Panc1 (cell line): ENCODE measurements around the gene CCRL2. TPM values are rescaled to one million over a fixed set of nuclear protein-coding genes. Genes with fewer than 3 reads are reported as not detected.

Source experiments
- ATAC-seq: fragments of 200-7000 bp; cut with Tn5 transposase; 2 replicates; pipeline ENCODE4 v1.9.1; 2020; ENCODE audit warnings: mild to moderate bottlenecking, moderate library complexity
- BruUV-seq: library from RNA; stranded (reverse); fragments of 400-500 nt; replicated peaks from 2 replicates; lab custom pipeline; 2021; lab: Mats Ljungman, UMichigan
- CTCF ChIA-PET: fragments of 300-600 bp; sonication (Branson Sonifier 250); formaldehyde crosslinking; loops from one replicate; lab custom pipeline; 2022; ENCODE audit warnings: antibody characterized with exemption; lab: Charles Lee
- POLR2A ChIA-PET: fragments of 300-600 bp; sonication (Branson Sonifier 250); formaldehyde crosslinking; loops from one replicate; lab custom pipeline; 2022; ENCODE audit warnings: antibody characterized with exemption; lab: Charles Lee
- DNase-seq: peaks from one replicate; pipeline ENCODE4 v3.0.0-alpha.2; 2010; ENCODE audit warnings: low read depth, low spot score
- H3K27ac ChIP-seq: 2 replicates; pipeline ENCODE4 v1.5.1; 2011; ENCODE audit warnings: mild to moderate bottlenecking, low read length, inconsistent platforms
- H3K27me3 ChIP-seq: fragments of 200-500 bp; sonication (Bioruptor generic); 2 replicates; pipeline ENCODE4 v1.6.0; 2014; ENCODE audit warnings: low read length, inconsistent platforms; ENCODE audit not compliant: control insufficient read depth, insufficient read depth
- H3K36me3 ChIP-seq: fragments of 200-500 bp; sonication (Bioruptor generic); 2 replicates; pipeline ENCODE4 v1.5.1; 2014; ENCODE audit warnings: inconsistent platforms, mild to moderate bottlenecking, low read length, moderate library complexity; ENCODE audit not compliant: control insufficient read depth, insufficient read depth
- H3K4me1 ChIP-seq: 2 replicates; pipeline ENCODE4 v1.5.1; 2011; ENCODE audit warnings: inconsistent platforms, mild to moderate bottlenecking, low read length, moderate library complexity; ENCODE audit not compliant: control insufficient read depth, insufficient read depth
- H3K4me3 ChIP-seq, 2 experiments: 2 replicates each; pipeline ENCODE4 v1.5.1; 2011 to 2012; ENCODE audit warnings: low read depth in 2 of 2, low read length in 2 of 2, mild to moderate bottlenecking in 2 of 2, inconsistent platforms in 1 of 2, moderate library complexity in 1 of 2
- H3K9me3 ChIP-seq: fragments of 200-500 bp; sonication (Bioruptor generic); 2 replicates; pipeline ENCODE4 v1.5.1; 2014; ENCODE audit warnings: low read depth, mild to moderate bottlenecking, inconsistent platforms, low read length, moderate library complexity; ENCODE audit not compliant: control insufficient read depth, insufficient read depth
- CTCF ChIP-seq: fragments of 450-650 bp; IDR thresholded peaks from 2 replicates; pipeline ENCODE4 v1.5.1; 2017; ENCODE audit warnings: mild to moderate bottlenecking
- POLR2AphosphoS5 ChIP-seq: IDR thresholded peaks from 2 replicates; pipeline ENCODE4 v1.6.1; 2012; ENCODE audit warnings: mild to moderate bottlenecking, low read depth, low read length, moderate library complexity
- REST ChIP-seq, 2 experiments: IDR thresholded peaks; 2 replicates each; pipeline ENCODE4 v1.6.1; 2011 to 2012; ENCODE audit warnings: low read depth in 2 of 2, control low read depth in 1 of 2, low read length in 1 of 2, mild to moderate bottlenecking in 1 of 2, moderate library complexity in 1 of 2; ENCODE audit not compliant: insufficient read depth in 1 of 2
- SIN3A ChIP-seq: IDR thresholded peaks from 2 replicates; pipeline ENCODE4 v1.6.1; 2012; ENCODE audit warnings: low read depth, mild to moderate bottlenecking, low read length, moderate library complexity, borderline replicate concordance; ENCODE audit not compliant: insufficient read depth
- TCF7L2 ChIP-seq: IDR thresholded peaks from 2 replicates; pipeline ENCODE4 v1.6.1; 2011; ENCODE audit warnings: mild to moderate bottlenecking, low read depth, low read length, inconsistent platforms
- in situ Hi-C: cut with HindIII; loops from 2 replicates; pipeline ENCODE4 v1.10.0; 2016; ENCODE audit warnings: low sequenced_read_pairs, low pct_unique_long_range_greater_than_20kb
- intact Hi-C: fragments of 100-400 bp; cut with micrococcal nuclease; formaldehyde crosslinking; loops from one replicate; pipeline ENCODE4 v1.10.0; 2022; ENCODE audit not compliant: unreplicated experiment
- total RNA-seq: library from RNA; stranded (reverse); gene quantifications from one replicate; pipeline ENCODE4 v1.2.1, GENCODE V29; 2021; ENCODE audit not compliant: unreplicated experiment

The CCRL2 gene
- total RNA-seq, 1 experiment from 2014 or later = not detected

GRCh38 chr3:46369675-46370132 is 37.4 kb upstream of the CCRL2 start:
- no peak for DNase-seq
- no peak overlapping the region for H3K4me3 ChIP-seq
- no peaks in the 10 kb centered on the region for H3K36me3 ChIP-seq
- no peaks in the 10 kb centered on the region for H3K4me1 ChIP-seq
- no peaks in the 10 kb centered on the region; the same call in 1 of the 2 replicates for H3K27me3 ChIP-seq
- no peak overlapping the region for H3K27ac ChIP-seq
- intact Hi-C loops = loop anchor here (10.0 kb wide), 2 partner anchors 285 to 435 kb away; no protein-coding TSS in a partner anchor
- BruUV-seq = no TSS peak
- ChIA-PET CTCF (no interaction called here), POLR2A (no interaction called here)
- in situ Hi-C loops = no loop called here
- H3K9me3 ChIP-seq = no peaks in the 10 kb centered on the region
- ATAC-seq = no peak
- TF ChIP-seq CTCF (no peak), TCF7L2 (no peak), REST (IDR thresholded peaks at IDR 0.05; ENCODE audit: insufficient read depth in 1 of 2, low read depth in 2 of 2, low read length in 1 of 2) (no peak), POLR2AphosphoS5 (no peak), SIN3A (no peak)

- in situ Hi-C loops = no loop called here
Measured at GRCh38 chr3:46370839-46371518, 36.1 kb upstream of the CCRL2 start, which contains the start of gene CCR5. Gene CCR5 (plus strand): TSS chr3:46370946. CDS start chr3:46372903, 1,957 bp downstream.

More at GRCh38 chr3:46370839-46371518, 36.1 kb upstream of the CCRL2 start, which contains the start of gene CCR5:
- Histone ChIP-seq H3K4me1 (no peaks in the 10 kb centered on the region), H3K9me3 (no peaks in the 10 kb centered on the region), H3K36me3 (no peaks in the 10 kb centered on the region), H3K27me3 (no peaks in the 10 kb centered on the region; the same call in 1 of the 2 replicates), H3K27ac (no peak within 1 kb of the TSS), H3K4me3 (no peak within 1 kb of the TSS)
- intact Hi-C loops = loop anchor here (10.0 kb wide), 2 partner anchors 286 to 436 kb away; no protein-coding TSS in a partner anchor
- CTCF ChIA-PET = no interaction called here
- DNase-seq (no peak), ATAC-seq (no peak)
- no peak for TF ChIP-seq REST (IDR thresholded peaks at IDR 0.05; ENCODE audit: insufficient read depth in 1 of 2, low read depth in 2 of 2, low read length in 1 of 2)
- TF ChIP-seq CTCF = no peak
- POLR2A ChIA-PET = no interaction called here
- BruUV-seq = no TSS peak
